PC-9 (cell line): ENCODE data around the gene PCDHA5. TPM values are rescaled to one million over a fixed set of nuclear protein-coding genes. Genes with fewer than 3 reads are reported as not detected.
"Not testable (repeated sequence)": the region's sequence is repeated elsewhere in the genome, so short reads cannot be mapped to it uniquely, and the experiment has no call there.

Experiments
- BruUV-seq: library from RNA; stranded (reverse); fragments of 400-500 nt; replicated peaks from 2 replicates; lab custom pipeline; 2021; lab: Mats Ljungman, UMichigan
- CTCF ChIA-PET: fragments of 300-600 bp; sonication (Branson Sonifier 250); formaldehyde crosslinking; loops from one replicate; lab custom pipeline; 2022; ENCODE audit warnings: antibody characterized with exemption; lab: Charles Lee
- POLR2A ChIA-PET: fragments of 300-600 bp; sonication (Branson Sonifier 250); formaldehyde crosslinking; loops from one replicate; lab custom pipeline; 2022; ENCODE audit warnings: antibody characterized with exemption; ENCODE audit not compliant: unreplicated experiment; lab: Charles Lee
- DNase-seq, 2 experiments: peaks; one replicate each; pipeline versions ENCODE4 v3.0.0 to v3.0.0-alpha.2; 2015 to 2022; ENCODE audit warnings: mixed read lengths in 1 of 2
- H2AFZ ChIP-seq: fragments of 200-600 bp; sonication (generic); 2 replicates; pipeline ENCODE4 v1.8.1; 2017; ENCODE audit warnings: antibody characterized with exemption
- H3F3A ChIP-seq: fragments of 200-600 bp; sonication (generic); 2 replicates; pipeline ENCODE4 v1.8.1; 2017; ENCODE audit warnings: antibody characterized with exemption, mild to moderate bottlenecking, low read depth; ENCODE audit not compliant: insufficient read depth
- H3K27ac ChIP-seq: fragments of 200-600 bp; sonication (generic); 2 replicates; pipeline ENCODE4 v1.6.1; 2016; ENCODE audit warnings: mixed run types
- H3K27me3 ChIP-seq: fragments of 200-600 bp; sonication (generic); 2 replicates; pipeline ENCODE4 v1.6.1; 2016; ENCODE audit warnings: low read depth, mixed run types; ENCODE audit not compliant: insufficient read depth
- H3K36me3 ChIP-seq: fragments of 200-600 bp; sonication (generic); 2 replicates; pipeline ENCODE4 v1.6.1; 2016; ENCODE audit warnings: low read depth, mixed run types
- H3K4me1 ChIP-seq: fragments of 200-600 bp; sonication (generic); replicated peaks from 2 replicates; pipeline ENCODE4 v1.6.1; 2016; ENCODE audit warnings: mixed run types; ENCODE audit not compliant: insufficient read depth
- H3K4me2 ChIP-seq: fragments of 200-600 bp; sonication (generic); 2 replicates; pipeline ENCODE4 v1.6.1; 2017; ENCODE audit warnings: mixed run types
- H3K4me3 ChIP-seq: fragments of 200-600 bp; sonication (generic); 2 replicates; pipeline ENCODE4 v1.6.1; 2016; ENCODE audit warnings: mixed run types
- H3K79me2 ChIP-seq: fragments of 200-600 bp; sonication (generic); 2 replicates; pipeline ENCODE4 v1.6.1; 2017; ENCODE audit warnings: low read depth, mixed run types
- H3K9me2 ChIP-seq: fragments of 200-600 bp; sonication (generic); 2 replicates; pipeline ENCODE4 v1.8.1; 2017; ENCODE audit warnings: mild to moderate bottlenecking; ENCODE audit not compliant: insufficient read depth
- H3K9me3 ChIP-seq: fragments of 200-600 bp; sonication (generic); 2 replicates; pipeline ENCODE4 v1.8.1; 2016; ENCODE audit warnings: low read depth; ENCODE audit not compliant: insufficient read depth
- H4K20me1 ChIP-seq: fragments of 200-600 bp; sonication (generic); 2 replicates; pipeline ENCODE4 v1.8.1; 2017; ENCODE audit not compliant: insufficient read depth
- CTCF ChIP-seq: fragments of 200-600 bp; sonication (generic); conservative IDR thresholded peaks from 2 replicates; pipeline ENCODE4 v1.6.1; 2017; ENCODE audit warnings: mixed run types, antibody characterized with exemption, mild to moderate bottlenecking, moderate library complexity
- EZH2 ChIP-seq: fragments of 200-600 bp; sonication (generic); IDR thresholded peaks from 2 replicates; pipeline ENCODE4 v1.8.0; 2017; ENCODE audit warnings: antibody characterized with exemption, low read depth
- intact Hi-C: fragments of 100-400 bp; cut with micrococcal nuclease; formaldehyde crosslinking; loops from one replicate; pipeline ENCODE4 v1.10.0; 2022; ENCODE audit not compliant: unreplicated experiment
- total RNA-seq: library from RNA; stranded (reverse); gene quantifications from 2 replicates; pipeline ENCODE4 v1.2.3, GENCODE V29; 2021

PCDHA5 gene
- total RNA-seq, 1 experiment from 2014 or later = not detected

- H3F3A ChIP-seq = no peaks in the 10 kb centered on the region
Observed at GRCh38 chr5:140796718-140797095, 24.7 kb upstream of the PCDHA5 start.

GRCh38 chr5:140800816-140801493 lies 20.5 kb upstream of the PCDHA5 start, which contains the start of gene PCDHA3:
Gene PCDHA3, plus strand, starts transcription at chr5:140801057.
- H3K79me2 ChIP-seq = no peaks in the 10 kb centered on the region
- intact Hi-C loops = no loop called here
- H4K20me1 ChIP-seq = no peaks in the 10 kb centered on the region
- H3K27ac ChIP-seq = no peak within 1 kb of the TSS
- no TSS peak for BruUV-seq
- no peak for DNase-seq
- no peaks in the 10 kb centered on the region for H3K4me1 ChIP-seq
- H3K9me2 ChIP-seq = no peaks in the 10 kb centered on the region; the same call in 1 of the 2 replicates
- ChIA-PET POLR2A (no interaction called here), CTCF (no interaction called here)
- TF ChIP-seq EZH2 (no peak), CTCF (no peak)
- no peak within 1 kb of the TSS for H3K4me3 ChIP-seq
- no peaks in the 10 kb centered on the region for H3F3A ChIP-seq
- H3K27me3 ChIP-seq = no peaks in the 10 kb centered on the region
- H3K36me3 ChIP-seq = no peaks in the 10 kb centered on the region
- H2AFZ ChIP-seq = no peak within 1 kb of the TSS
- H3K9me3 ChIP-seq = peaks cover 14% of the 10 kb centered on the region; the same call in 1 of the 2 replicates
- no peak within 1 kb of the TSS for H3K4me2 ChIP-seq

More at GRCh38 chr5:140796718-140797095, 24.7 kb upstream of the PCDHA5 start:
- Histone ChIP-seq H3K4me2 (no peak overlapping the region), H3K27ac (no peak overlapping the region), H3K79me2 (no peaks in the 10 kb centered on the region), H2AFZ (no peak overlapping the region), H3K4me3 (no peak overlapping the region), H3K4me1 (no peaks in the 10 kb centered on the region), H3K9me2 (no peaks in the 10 kb centered on the region; the same call in 1 of the 2 replicates), H4K20me1 (no peaks in the 10 kb centered on the region), H3K27me3 (no peaks in the 10 kb centered on the region), H3K9me3 (peaks cover 28% of the 10 kb centered on the region; the same call in 1 of the 2 replicates), H3K36me3 (no peaks in the 10 kb centered on the region)
- DNase-seq = no peak
- ChIA-PET CTCF (no interaction called here), POLR2A (no interaction called here)
- no TSS peak for BruUV-seq
- intact Hi-C loops = no loop called here
- TF ChIP-seq CTCF (no peak), EZH2 (no peak)

- Histone ChIP-seq H4K20me1 (no peaks in the 10 kb centered on the region), H3K27me3 (no peaks in the 10 kb centered on the region), H3K27ac (no peak overlapping the region), H3K9me2 (no peaks in the 10 kb centered on the region; the same call in 1 of the 2 replicates), H3K4me2 (no peak overlapping the region), H3K79me2 (no peaks in the 10 kb centered on the region), H3K4me3 (no peak overlapping the region), H3F3A (no peaks in the 10 kb centered on the region), H3K9me3 (peaks cover 14% of the 10 kb centered on the region; the same call in 1 of the 2 replicates), H3K36me3 (no peaks in the 10 kb centered on the region), H3K4me1 (no peaks in the 10 kb centered on the region), H2AFZ (no peak overlapping the region)
- intact Hi-C loops = no loop called here
- no peak for TF ChIP-seq EZH2
- no peak for TF ChIP-seq CTCF
- ChIA-PET POLR2A (no interaction called here), CTCF (no interaction called here)
- no TSS peak for BruUV-seq
- no peak for DNase-seq
Observed at GRCh38 chr5:140801494-140801841, 19.9 kb upstream of the PCDHA5 start.

- H3K9me2 ChIP-seq, H3K27me3 ChIP-seq, DNase-seq, H3K4me1 ChIP-seq, H3K79me2 ChIP-seq, H4K20me1 ChIP-seq, H3K4me3 ChIP-seq, H3K36me3 ChIP-seq, H3F3A ChIP-seq, BruUV-seq, H3K4me2 ChIP-seq, intact Hi-C loops, H3K27ac ChIP-seq, H2AFZ ChIP-seq, CTCF ChIA-PET, POLR2A ChIA-PET: not testable (repeated sequence)
- H3K9me3 ChIP-seq = peaks cover 14% of the 10 kb centered on the region; the same call in 1 of the 2 replicates
Observed at GRCh38 chr5:140802381-140802780, 19.0 kb upstream of the PCDHA5 start.
